ENCODE data around the gene TAF8. TPM values are rescaled to one million over a fixed set of nuclear protein-coding genes. Genes with fewer than 3 reads are reported as not detected.

TAF8 gene
- total RNA-seq, 1 donor, result 16.3 TPM

GRCh38 chr6:42135161-42135560 is 84.8 kb downstream of the TAF8 start:
- no peaks in the 10 kb centered on the region for H3K36me3 ChIP-seq (ENCODE audit: insufficient read depth, low read length)
- H3K27ac ChIP-seq (ENCODE audit: low read depth, low read length), result no peak overlapping the region
- no peaks in the 10 kb centered on the region for H3K79me2 ChIP-seq (ENCODE audit: insufficient read depth, low read length)
- no peak overlapping the region for H3K4me3 ChIP-seq (ENCODE audit: insufficient read depth, low read length)
- H3K4me1 ChIP-seq (ENCODE audit: insufficient read depth, low read length), result peaks cover 40% of the 10 kb centered on the region
- no peaks in the 10 kb centered on the region for H3K9me3 ChIP-seq (ENCODE audit: low read depth, low read length)
- no peak for DNase-seq (ENCODE audit: insufficient read length, low spot score, missing footprints)
- no peaks in the 10 kb centered on the region for H4K20me1 ChIP-seq (ENCODE audit: insufficient read depth, low read length)
- no peak for TF ChIP-seq CTCF (IDR thresholded peaks at IDR 0.05; ENCODE audit: extremely low read depth, low read depth, low read length)
- no peaks in the 10 kb centered on the region for H3K27me3 ChIP-seq (ENCODE audit: insufficient read depth, low read length)
- H3K4me2 ChIP-seq (ENCODE audit: insufficient read depth, low read length), result no peak overlapping the region
- no peak overlapping the region for H2AFZ ChIP-seq (ENCODE audit: low read length)

- Histone ChIP-seq H3K27me3 (ENCODE audit: insufficient read depth, low read length) (no peaks in the 10 kb centered on the region), H3K4me1 (ENCODE audit: insufficient read depth, low read length) (peaks cover 41% of the 10 kb centered on the region), H3K36me3 (ENCODE audit: insufficient read depth, low read length) (no peaks in the 10 kb centered on the region), H3K27ac (ENCODE audit: low read depth, low read length) (no peak overlapping the region), H3K4me2 (ENCODE audit: insufficient read depth, low read length) (no peak overlapping the region), H3K79me2 (ENCODE audit: insufficient read depth, low read length) (no peaks in the 10 kb centered on the region), H4K20me1 (ENCODE audit: insufficient read depth, low read length) (no peaks in the 10 kb centered on the region), H3K4me3 (ENCODE audit: insufficient read depth, low read length) (no peak overlapping the region), H2AFZ (ENCODE audit: low read length) (no peak overlapping the region), H3K9me3 (ENCODE audit: low read depth, low read length) (no peaks in the 10 kb centered on the region)
- no peak for TF ChIP-seq CTCF (IDR thresholded peaks at IDR 0.05; ENCODE audit: extremely low read depth, low read depth, low read length)
- peak; percentile 93 for DNase-seq (ENCODE audit: insufficient read length, low spot score, missing footprints)
Observed at GRCh38 chr6:42135722-42136121, 85.4 kb downstream of the TAF8 start.

GRCh38 chr6:42136508-42137193 is 86.3 kb downstream of the TAF8 start:
- no peaks in the 10 kb centered on the region for H3K27me3 ChIP-seq (ENCODE audit: insufficient read depth, low read length)
- peaks cover 37% of the 10 kb centered on the region for H3K4me1 ChIP-seq (ENCODE audit: insufficient read depth, low read length)
- H2AFZ ChIP-seq (ENCODE audit: low read length), result peak overlapping the region; percentile 6
- no peaks in the 10 kb centered on the region for H3K79me2 ChIP-seq (ENCODE audit: insufficient read depth, low read length)
- H3K4me3 ChIP-seq (ENCODE audit: insufficient read depth, low read length), result no peak overlapping the region
- TF ChIP-seq CTCF (IDR thresholded peaks at IDR 0.05; ENCODE audit: extremely low read depth, low read depth, low read length), result peak; percentile 34
- peak overlapping the region; percentile 49 for H3K4me2 ChIP-seq (ENCODE audit: insufficient read depth, low read length)
- no peaks in the 10 kb centered on the region for H3K36me3 ChIP-seq (ENCODE audit: insufficient read depth, low read length)
- no peaks in the 10 kb centered on the region for H4K20me1 ChIP-seq (ENCODE audit: insufficient read depth, low read length)
- H3K9me3 ChIP-seq (ENCODE audit: low read depth, low read length), result no peaks in the 10 kb centered on the region
- DNase-seq (ENCODE audit: insufficient read length, low spot score, missing footprints), result peak; percentile 93
- H3K27ac ChIP-seq (ENCODE audit: low read depth, low read length), result peak overlapping the region; percentile 69

Small RNAs within 50 kb of the gene (small RNA-seq; reads per million reads assigned to genes)
- not detected for gene RNU6-761P

Other genes starting within 250 kb of the TAF8 start
- gene USP49, start 155.1 kb upstream of the TAF8 start, total RNA-seq, result 3.6 and 3.8 TPM in 2 replicates
- 27.4 and 30.8 TPM in 2 replicates for gene MED20, start 129.4 kb upstream of the TAF8 start, total RNA-seq
- gene BYSL, start 129.0 kb upstream of the TAF8 start, total RNA-seq, result 11.6 and 11.8 TPM in 2 replicates
- 17.7 and 21.0 TPM in 2 replicates for gene CCND3, start 108.7 kb upstream of the TAF8 start, total RNA-seq
- gene C6orf132, start 92.1 kb downstream of the TAF8 start, total RNA-seq, result 2.9 TPM in 2 replicates
- gene GUCA1A, start 122.8 kb downstream of the TAF8 start, total RNA-seq, result not detected in 2 replicates
- gene GUCA1B, start 144.4 kb downstream of the TAF8 start, total RNA-seq, result 0.72 TPM in 1 of 2 replicates, not detected in the other
- gene MRPS10, start 167.3 kb downstream of the TAF8 start, total RNA-seq, result 46.9 and 52.5 TPM in 2 replicates